NCI-H1694 (cell line): Measurements from ENCODE around the gene PTPRK.

Experiments used
- DNase-seq: peaks from one replicate; lab custom pipeline; 2025; lab: John Stamatoyannopoulos, UW

Gene PTPRK

DNA sequence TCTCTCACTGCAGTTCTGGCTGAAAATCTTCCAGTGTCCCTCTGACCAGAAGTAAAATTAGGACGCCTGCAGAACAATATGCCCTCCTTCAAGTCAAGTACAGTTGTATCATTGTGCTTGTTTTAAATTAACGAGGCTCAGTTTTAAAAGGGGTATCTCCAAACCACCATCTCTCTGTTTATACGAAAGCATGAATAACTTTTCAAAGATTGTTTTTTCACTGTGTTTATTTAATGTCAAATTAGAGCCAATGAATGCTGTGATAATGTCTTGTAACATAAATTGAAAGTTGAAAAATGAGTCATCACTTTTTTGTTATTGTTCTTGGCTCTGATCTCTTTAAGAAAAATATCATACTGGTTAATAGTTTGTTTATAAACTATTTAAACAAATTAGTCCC lies 388.8 kb downstream of the PTPRK start:
- DNase-seq: no peak

DNA sequence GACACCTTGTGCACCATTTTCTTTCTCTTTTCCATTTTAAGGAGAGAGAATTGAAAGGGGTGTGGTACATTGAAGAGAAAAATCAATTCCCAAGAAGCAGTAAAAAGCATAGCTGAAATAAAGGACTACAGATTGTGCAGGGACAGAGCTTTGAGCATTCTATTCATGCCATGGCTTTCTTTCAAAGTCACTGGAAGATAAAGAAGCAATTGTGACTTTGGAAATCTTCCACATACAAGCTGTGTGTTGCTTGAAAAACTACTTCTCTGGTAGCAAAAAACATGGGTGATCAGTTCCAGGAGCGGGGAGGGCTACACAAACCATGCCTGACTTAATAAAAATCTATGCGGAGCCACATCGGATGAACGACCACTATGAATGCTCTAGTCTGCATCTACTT lies 389.4 kb downstream of the PTPRK start:
- no peak for DNase-seq

DNA sequence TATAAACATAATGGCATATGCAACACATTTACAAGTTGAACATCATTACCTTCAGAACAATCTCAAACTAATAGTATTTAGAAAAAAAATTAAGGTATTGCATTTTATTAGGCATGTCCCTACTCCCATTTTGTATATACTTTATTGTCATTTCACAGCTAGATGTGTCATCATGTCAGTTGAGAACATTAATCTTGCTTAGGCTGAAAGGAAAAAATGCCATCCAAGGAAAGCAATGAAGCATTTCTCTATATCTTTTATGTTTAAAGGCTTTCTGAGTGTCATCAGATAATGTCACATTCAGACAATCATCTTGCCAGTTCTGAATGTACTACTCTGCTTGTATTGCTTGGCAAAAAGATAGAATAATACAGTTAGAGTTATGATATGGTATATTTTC lies 390.7 kb downstream of the PTPRK start:
- DNase-seq: no peak

DNA sequence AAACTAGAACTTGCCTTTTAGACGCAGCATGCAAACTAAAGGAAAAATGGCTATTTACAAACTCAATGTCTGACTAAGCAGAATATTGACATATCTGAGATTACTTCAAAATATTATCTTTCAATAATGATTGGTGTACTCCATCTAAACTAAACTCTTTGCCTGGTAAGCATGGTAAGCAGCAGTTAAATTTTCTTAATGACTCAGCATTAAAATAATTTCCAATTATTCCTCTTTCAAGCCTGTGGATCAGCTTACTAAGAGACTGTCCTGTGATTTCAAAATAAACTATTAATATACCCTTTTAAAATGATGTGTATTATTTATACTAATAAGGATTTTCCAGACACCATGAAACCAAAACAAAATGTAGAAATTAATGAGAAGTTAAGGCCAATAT lies 392.7 kb downstream of the PTPRK start:
- DNase-seq: no peak

DNA sequence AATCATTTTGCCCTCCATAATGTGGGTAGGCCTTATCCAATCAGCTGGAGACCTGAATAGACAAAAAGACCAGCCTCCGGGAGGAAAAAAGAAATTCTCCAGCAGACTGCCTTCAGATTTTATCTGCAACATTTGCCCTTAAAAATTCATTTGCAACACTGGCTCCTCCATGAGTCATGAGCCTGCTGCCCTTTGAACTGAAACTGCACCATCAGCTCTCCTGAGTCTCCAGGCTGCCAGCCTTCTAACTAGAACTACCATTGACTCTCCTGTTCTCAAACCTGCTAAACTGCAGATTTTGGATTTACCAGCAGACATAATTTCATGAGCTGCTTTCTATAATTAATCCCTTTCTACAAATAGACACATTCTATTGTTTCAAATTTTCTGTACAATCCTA lies 395.7 kb downstream of the PTPRK start:
- no peak for DNase-seq

DNA sequence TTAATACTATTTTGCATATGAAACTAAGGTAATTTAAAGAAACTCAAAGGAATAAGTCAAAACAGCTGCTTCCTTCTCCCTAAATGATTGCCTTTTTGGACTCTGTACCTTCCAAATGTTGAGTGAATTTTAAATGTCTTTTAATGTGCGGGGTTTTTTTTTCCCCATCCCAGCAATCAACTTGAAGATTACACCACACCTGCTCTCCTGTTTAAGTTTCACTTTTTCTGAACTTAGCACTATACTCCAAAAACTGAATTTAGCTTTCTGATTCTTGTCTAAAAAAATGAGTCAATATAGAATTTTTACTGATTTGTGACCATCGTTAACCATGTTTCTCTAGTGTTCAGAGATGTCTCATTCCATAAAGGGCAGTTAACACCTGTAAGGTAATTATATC lies 398.8 kb downstream of the PTPRK start:
- no peak for DNase-seq

DNA sequence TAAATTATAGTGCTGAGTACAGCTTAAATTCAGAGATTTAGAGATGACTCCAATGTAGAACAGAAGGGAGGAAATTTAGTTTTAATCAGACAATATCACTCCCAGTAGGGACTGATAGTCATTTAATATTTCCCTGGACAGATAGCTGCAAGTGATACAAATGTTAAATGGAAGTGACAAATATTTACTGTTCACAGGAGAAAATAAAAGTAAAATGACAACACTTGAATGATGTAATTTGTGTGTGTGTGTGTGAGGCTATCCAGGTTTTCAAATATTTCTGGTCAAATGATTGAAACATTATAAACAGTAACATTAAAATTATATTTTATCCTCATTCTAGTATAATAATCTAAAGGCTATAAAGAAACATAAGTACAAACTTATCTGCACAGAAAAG lies 399.2 kb downstream of the PTPRK start:
- no peak for DNase-seq

DNA sequence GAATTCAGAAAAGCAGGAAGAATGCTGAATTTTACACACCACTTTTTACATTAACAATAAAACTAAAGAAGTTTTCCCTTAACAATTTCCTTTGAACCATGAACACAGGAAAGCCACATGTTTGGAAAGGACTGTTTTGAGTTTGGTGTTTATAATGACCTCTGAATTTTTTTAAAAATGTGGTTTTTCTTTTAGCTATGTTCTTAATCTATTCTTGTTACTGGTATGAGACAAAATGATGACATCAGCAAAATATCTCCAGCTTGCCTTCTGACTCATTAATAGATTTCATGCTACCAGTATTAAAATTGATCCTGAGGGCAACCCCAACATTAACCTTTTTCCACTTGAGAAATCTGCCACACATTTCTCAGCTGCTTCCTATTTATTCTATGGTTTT lies 402.0 kb downstream of the PTPRK start:
- DNase-seq: no peak

DNA sequence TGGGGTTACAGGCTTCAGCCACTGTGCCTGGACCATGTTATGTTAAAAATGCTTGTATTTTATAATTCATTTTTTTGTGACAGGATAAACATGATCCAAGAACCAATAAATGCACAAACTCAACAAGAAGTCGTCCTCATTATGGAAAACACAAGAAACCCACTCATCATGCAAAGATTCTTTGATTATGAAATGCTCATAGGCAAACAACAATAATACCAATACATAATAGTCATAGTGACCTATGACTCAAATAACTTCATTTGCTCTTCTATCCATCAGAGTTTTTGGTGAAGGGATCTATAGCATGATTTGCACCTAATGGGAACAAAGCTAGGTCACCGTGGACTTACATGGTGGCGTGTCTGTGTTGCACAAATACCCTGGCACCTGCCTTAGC lies 402.5 kb downstream of the PTPRK start:
- DNase-seq: no peak

DNA sequence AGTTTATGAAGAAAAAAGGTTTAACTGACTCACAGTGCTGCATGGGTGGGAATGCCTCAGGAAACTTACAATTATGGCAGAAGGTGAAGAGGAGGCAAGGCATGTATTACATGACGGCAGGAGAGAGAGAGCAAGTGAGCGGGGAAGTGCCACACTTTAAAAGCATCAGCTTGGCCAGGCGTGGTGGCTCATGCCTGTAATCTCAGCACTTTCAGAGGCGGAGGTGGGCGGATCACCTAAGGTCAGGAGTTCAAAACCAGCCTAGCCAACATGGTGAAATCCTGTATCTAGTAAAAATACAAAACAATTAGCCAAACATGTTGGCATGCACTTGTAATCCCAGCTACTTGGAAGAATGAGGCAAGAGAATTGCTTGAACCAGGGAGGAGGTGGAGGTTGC lies 406.2 kb downstream of the PTPRK start:
- no peak for DNase-seq

DNA sequence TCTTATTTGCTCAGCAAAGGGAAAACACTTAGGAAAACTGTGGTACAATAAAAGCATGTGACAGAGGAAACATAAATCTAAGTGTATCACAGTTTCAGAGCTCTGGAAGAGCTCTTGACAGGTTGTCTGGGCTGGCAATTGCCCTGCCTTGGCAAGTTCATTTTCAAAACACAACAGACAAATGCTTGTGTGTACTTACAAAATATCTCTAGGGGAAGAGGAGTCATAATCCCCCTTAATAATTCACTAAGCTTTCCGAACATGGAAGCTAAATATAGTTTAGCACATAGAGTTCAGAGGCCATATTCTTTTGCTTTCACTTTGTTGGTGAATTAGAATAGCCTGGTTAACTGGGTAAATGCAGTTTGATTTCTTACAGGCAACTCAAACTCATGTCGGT lies 407.9 kb downstream of the PTPRK start:
- no peak for DNase-seq

DNA sequence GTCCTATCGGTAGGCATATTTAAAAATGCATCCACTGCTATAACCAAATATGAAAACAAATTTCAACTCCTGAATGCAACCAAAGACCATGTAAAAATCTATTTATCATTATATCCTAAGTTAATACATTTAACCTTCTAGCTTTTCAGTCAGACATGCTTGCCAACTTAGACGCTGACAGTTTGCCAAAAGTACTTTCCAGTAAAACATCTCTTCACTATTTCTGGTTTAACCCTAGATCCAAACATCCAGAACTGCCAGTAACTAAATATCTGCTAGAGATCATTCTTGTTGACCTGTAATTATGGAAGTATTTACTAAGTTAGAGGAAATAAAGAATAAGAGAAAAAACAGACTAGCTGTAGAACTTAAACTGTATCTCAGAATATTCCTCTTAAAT lies 409.3 kb downstream of the PTPRK start:
- no peak for DNase-seq

DNA sequence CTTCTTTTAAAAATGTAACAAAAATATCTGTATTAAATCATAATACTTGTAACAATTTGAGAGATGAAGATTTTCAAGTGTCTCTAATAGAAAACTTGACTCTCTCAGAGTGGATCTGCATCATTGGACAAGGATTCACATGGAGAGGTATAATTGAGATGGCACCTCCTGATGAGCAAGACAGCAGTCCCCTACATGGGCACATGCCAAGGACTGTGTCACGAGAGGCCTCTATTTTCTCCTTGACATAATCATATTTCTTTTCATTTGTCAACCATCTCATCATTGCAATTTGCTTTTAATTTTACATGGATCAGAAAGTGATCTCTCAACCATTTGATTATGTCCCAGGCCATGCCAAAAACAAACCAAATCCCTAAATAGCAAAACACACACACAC lies 412.7 kb downstream of the PTPRK start:
- no peak for DNase-seq

DNA sequence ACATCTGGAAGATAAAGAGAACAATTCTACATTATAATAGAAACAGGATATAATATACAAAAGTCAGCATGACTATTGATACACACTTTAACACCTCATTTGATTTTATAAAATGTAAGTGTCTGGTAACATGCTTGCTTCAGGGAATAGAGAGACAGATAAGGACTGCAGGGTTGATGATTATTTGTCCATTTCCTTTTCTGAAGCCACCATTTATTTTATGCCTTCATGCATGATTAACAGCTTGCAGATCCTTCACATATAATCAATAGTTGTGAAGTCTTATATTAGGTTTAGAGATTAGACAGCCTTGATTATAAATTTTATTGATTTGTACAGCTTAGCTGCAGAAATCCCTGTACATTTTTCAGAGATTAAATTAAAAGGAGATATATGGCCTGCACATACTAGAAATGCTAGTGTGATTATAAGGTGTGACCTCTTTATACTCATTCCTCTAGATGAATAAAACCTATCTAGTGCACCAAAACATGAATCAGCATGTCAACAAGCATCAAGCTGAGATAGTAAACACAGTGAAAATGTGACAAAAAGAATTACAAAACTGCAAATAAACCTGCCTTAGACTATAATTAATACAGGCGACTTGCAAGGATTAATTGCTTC lies 420.7 kb downstream of the PTPRK start:
- DNase-seq: no peak

DNA sequence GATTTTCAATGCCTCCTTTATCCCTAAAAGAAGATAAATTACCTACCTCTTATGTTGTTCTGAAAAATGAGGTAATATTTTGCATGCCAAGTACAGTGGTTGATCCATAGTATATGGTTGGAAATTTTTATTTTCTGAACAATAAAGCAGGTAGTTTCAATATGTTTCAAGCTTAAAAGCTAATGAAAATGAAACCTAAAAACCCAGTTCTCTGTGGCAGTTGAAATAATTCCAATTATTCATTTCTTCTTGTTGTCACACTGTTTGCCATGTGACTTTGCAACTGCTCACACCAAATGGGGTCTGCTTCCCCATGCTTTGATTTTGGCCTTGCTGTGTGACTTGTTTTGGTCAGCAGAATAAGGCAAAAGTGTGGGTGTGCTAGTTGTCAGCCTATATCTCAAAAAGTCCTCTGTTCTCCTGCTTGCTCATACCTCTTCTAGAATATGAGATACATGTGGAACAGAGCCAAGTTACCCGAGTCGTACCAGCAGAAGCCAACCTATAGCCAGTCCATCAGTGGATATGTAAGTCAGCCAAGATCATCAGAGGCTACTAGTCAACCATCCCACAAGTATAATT lies 422.3 kb downstream of the PTPRK start:
- no peak for DNase-seq

DNA sequence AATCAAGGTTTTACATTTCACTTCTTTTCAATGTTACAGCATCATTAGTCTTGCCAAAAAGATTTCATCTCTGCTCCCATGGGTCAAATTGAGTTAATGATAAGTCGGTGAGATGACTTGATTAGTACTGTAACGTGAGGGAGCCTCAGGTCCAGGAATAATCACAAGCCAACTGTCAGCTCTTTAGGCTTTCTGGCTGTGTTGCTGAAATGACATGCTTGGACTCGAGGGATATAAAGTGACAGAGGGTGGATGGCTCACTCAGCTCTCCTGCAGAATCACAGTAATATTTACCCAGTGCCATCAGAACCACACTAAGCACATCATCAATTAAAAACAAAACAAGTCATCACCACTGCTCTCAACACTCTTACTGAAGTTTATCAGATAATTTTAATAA lies 423.4 kb downstream of the PTPRK start:
- peak; percentile 20 for DNase-seq

DNA sequence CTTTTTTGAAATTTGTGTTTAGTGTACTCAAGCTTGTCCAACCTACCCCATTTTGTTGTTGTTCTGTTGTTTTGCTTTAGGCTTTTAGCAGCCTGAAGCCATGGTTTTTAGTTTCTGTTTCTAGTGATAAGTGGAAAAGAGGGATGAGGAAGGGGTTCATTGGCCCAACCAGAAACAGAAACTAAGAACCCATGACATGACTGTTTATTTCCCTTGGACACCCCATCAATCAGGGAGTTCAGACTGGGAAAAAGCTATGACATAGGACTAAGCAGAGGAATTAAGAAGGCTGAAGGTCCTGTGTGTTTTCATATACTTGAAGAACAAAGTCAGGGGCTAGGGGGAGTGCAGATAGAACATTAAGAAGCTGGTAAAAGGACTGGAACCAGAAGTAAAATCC lies 425.0 kb downstream of the PTPRK start:
- DNase-seq: no peak

DNA sequence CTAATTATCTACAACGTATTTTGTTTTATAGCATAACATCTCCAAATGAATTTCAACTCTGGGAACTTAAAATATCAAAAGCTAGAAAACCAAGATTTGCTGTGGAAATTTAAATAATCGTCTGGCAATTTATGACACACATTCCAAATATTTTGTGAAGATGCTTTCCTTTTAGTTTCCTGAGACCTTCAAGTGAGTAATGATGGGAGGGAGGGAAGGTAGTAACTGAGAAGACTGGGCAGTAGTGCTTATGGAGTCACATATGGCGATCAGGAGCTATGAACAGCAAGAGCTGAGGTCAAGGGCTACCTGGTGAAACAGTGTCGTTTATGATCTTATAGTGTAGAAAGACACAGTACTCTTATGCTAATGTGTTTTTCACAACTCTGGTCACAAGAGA lies 441.4 kb downstream of the PTPRK start:
- DNase-seq: no peak

DNA sequence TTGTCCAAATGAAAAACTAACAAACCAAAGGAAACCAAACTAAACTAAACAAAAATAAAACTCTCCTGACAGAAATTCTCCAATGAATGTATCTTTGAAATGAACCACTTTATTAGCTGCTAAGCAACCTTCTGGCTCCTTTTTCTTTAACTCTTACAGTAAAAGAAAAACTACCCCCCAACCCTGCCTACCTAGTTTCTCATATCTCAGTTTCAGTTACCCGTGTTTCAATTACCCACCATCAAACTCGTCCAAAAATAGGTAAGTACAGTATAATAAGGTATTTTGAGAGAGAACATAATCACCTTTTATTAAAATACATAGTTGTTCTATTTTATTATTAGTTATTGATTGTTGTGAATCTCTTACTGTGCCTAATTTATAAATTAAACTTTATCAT lies 442.1 kb downstream of the PTPRK start:
- DNase-seq: no peak

DNA sequence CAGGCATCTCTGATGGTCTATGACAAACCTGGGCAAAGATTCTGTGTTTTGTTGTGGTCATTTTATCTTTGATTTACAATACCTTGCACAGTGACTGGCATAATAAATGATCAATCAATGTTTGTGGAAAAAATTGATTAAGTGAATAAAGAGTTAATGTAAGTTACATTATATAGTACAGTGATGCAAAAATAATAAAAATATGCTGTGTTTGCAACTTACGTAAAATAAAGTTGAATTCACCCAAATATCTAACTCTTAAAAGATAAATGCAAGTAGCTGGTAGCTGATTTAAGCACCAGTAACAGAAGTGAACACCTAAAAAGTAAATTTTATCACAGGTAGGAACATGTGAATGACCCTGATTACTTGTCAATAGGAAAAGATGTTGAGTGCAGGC lies 443.6 kb downstream of the PTPRK start:
- DNase-seq: no peak

DNA sequence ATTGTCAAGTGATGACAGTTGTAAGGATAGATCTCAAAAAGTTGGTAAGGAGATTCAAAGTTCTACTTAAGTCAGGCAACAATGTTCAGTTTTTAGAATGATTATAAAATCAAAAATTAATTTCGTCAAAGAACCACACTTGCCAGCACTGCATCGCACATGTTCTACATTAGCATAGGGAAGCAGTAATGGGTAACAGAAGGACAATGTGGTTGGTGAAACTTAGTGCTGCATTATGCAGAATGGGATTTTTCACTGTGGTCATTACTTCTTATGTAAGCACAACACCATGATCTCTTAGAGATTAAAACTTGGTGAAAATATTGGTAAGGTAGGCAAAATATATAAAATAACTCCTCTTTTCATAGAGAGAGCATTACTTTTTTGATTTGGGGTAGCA lies 445.8 kb downstream of the PTPRK start:
- DNase-seq: no peak

DNA sequence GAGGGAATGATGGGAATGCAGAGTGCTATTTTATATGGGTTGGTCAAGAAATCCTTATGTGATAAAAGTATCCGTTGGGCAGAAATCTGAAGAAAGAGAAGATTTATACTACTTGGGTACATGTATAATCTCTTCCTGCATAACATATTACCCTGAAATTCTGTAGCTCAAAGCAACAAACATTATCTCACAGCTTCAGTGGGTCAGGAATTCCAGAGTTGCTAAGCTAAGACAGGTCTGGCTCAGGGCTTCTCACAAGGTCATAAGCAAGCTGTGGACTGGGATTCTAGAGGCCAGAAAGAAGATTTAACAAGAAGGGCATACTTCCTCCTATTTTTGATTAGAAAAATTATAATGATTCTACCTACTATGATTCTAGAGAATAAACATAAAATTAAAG lies 447.0 kb downstream of the PTPRK start:
- DNase-seq: no peak

DNA sequence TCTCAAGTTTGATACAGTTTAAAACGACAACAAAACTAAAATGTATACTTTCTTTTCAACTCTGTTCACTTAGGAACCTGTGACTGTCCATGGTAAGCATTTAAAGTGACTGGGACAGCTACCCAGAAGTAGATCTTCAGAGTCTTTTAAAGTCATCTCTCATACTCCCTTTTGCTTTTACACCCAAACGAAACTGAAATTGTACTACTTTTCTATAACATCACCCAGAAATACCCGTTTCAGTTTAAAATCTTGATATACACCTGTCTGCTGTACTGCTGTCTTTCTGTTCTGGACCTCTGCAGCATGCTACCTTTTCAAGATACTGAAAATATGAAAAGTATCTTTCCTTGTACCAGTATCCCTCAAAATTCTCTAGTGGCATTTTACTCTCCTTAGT lies 449.2 kb downstream of the PTPRK start:
- no peak for DNase-seq

DNA sequence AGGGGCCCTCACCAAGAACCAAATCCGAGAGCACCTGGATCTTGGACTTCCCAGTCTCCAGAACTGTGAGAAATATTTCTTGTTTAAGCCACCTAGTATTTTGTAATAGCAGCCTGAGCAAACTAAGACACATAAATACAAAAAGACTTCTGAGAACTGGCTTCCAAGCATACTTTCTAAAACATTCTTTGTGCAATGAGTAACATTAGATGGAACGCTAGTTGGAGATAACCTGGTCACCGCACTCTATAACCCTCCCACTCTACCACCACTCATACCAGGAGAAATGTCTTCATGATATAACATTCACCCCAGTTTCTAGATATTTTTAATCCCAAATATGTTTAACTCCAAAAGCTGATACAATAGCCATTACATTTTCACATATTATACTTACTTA lies 450.0 kb downstream of the PTPRK start:
- no peak for DNase-seq

DNA sequence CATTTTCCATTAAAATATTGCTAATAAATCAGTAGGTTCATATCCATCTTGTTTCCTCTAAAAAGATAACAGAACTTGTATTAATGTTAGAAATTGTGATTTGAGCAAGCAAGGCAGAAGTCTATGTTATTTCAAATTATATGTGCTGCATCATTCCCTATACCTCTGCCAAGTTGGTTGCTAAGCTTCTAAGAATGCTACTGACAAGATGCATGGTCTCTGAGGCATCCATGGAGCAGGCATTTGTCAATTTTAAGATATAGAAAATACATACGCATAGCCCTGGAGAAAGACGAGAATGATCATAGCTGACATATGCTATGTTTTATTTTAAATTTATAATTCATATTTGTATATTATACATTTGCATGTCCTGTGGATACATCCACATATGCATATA lies 451.2 kb downstream of the PTPRK start:
- no peak for DNase-seq
